ENCODE data around the gene SH3BP5.

- TF ChIP-seq CTCF (IDR thresholded peaks at IDR 0.05) (no peak), YY1 (IDR thresholded peaks at IDR 0.05; ENCODE audit: low read depth) (no peak), CHD2 (IDR thresholded peaks at IDR 0.05; ENCODE audit: low read length, partially characterized antibody) (no peak), POLR2AphosphoS5 (IDR thresholded peaks at IDR 0.05; ENCODE audit: low read depth, low read length) (no peak), SMC3 (IDR thresholded peaks at IDR 0.05; ENCODE audit: low read depth, low read length) (no peak)
Measured at GRCh38 chr3:15354485-15354884, 22.1 kb upstream of the SH3BP5 start.
